Heart left ventricle (tissue), 16 donors: ENCODE results near the gene BAIAP3. TPM values are rescaled to one million over a fixed set of nuclear protein-coding genes. Genes with fewer than 3 reads are reported as not detected.

ENCODE experiments used
- ATAC-seq, 4 donors: fragments of 200-7000 bp; cut with Tn5 transposase; one replicate each; pipeline ENCODE4 v1.9.1; 2020 to 2022; ENCODE audit warnings: moderate library complexity in 4 of 4, mild to moderate bottlenecking in 3 of 4, moderate number of reproducible peaks in 1 of 4
- DNase-seq, 5 donors: peaks; one replicate each; pipeline ENCODE4 v3.0.0-alpha.2; 2020
- H3K27ac ChIP-seq, 12 donors: fragments of 200-600 bp; sonication (generic) in 4 of 12; one replicate each; pipeline versions ENCODE4 v1.5.0 to v1.8.0; 2016 to 2022; ENCODE audit warnings: mild to moderate bottlenecking in 2 of 12
- H3K27me3 ChIP-seq, 9 donors: fragments of 200-600 bp; sonication (generic) in 2 of 9; one replicate each; pipeline versions ENCODE4 v1.5.1 to v1.8.0; 2016 to 2022; ENCODE audit warnings: mild to moderate bottlenecking in 3 of 9
- H3K36me3 ChIP-seq, 9 donors: fragments of 200-600 bp; sonication (generic) in 2 of 9; one replicate each; pipeline versions ENCODE4 v1.5.0 to v1.8.0; 2018 to 2022; ENCODE audit warnings: mild to moderate bottlenecking in 2 of 9
- H3K4me1 ChIP-seq, 12 donors: fragments of 200-600 bp; sonication (generic) in 4 of 12; one replicate each; pipeline versions ENCODE4 v1.5.0 to v1.8.0; 2016 to 2022; ENCODE audit warnings: mild to moderate bottlenecking in 3 of 12
- H3K4me3 ChIP-seq, 12 donors: fragments of 200-600 bp; sonication (generic) in 4 of 12; one replicate each; pipeline versions ENCODE4 v1.5.0 to v1.8.0; 2017 to 2022; ENCODE audit warnings: mild to moderate bottlenecking in 9 of 12, moderate library complexity in 4 of 12
- H3K9me3 ChIP-seq, 12 donors: fragments of 200-600 bp; sonication (generic) in 4 of 12; one replicate each; pipeline versions ENCODE4 v1.5.0 to v1.8.0; 2016 to 2022; ENCODE audit warnings: mild to moderate bottlenecking in 1 of 12
- POLR2A ChIP-seq, 2 donors: fragments of 450-650 bp; IDR thresholded peaks; one replicate each; pipeline ENCODE4 v1.6.1; 2017; ENCODE audit warnings: antibody characterized with exemption in 2 of 2, mild to moderate bottlenecking in 2 of 2, moderate library complexity in 2 of 2
- WGBS, 4 donors: extraction: QIAGEN DNeasy Blood & Tissue Kit in 2 of 4; methylation state at CpG; one replicate each; pipeline versions ENCODE4 v1.1.5 to v1.1.7; 2013 to 2018; 5-methylcytosine and 5-hydroxymethylcytosine counted together
- intact Hi-C, 10 donors: fragments of 100-400 bp; cut with DNase I; formaldehyde crosslinking; loops; one replicate each; pipeline versions ENCODE4 v1.11.1 to v1.14.2; 2022
- polyA plus RNA-seq, 2 donors: library from polyadenylated mRNA; stranded (reverse); fragments of 200-250 nt; gene quantifications; one replicate each; pipeline ENCODE4 v1.2.3, GENCODE V29; 2013
- total RNA-seq, 9 donors: library from RNA; depleted of rRNA in 2 of 9; stranded (reverse); fragments of >200 nt in 2 of 9; fragmentation: NEBNext Ultra II Directional in 3 of 9; extraction: Animal tissue kit (Norgen Biotek cat#: 25700) in 3 of 9; gene quantifications; one replicate each; pipeline versions ENCODE4 v1.1.0 to v1.2.4, GENCODE V29; 2016 to 2023
- TF ChIP-seq, protein P1 (sequence below), 12 donors: fragments of 200-600 bp; sonication (generic) in 4 of 12; IDR thresholded peaks; one replicate each; pipeline versions ENCODE4 v1.5.0 to v1.8.0; 2018 to 2022; ENCODE audit warnings: antibody characterized with exemption in 12 of 12, mild to moderate bottlenecking in 5 of 12
- donor health status: ischemic (EF 13 %, LVEDD 7.1; RV severe dilation, severe dysfunction).
- donor health status: healthy with polysubstance abuse.
- donor health status: DM: no; HTN: yes; CAD: no.
- donor health status: DM: no; HTN: no; CAD: no.
- donor health status: ischemic (EF 25% LVEDD 6.9; RV normal size, moderate dysfunction).
- donor health status: ischemic (EF 25% LVEDD 5.7; RV mildly dilated, moderate dysfunction).
- donor health status: healthy.
- donor health status: DM: yes; HTN: yes; CAD: no.
- donor health status: ischemic (EF 35%, LVEDD 5.7; RV mildly dilated, moderate dysfunction).
- donor health status: nonischemic (EF 11% LVEDD 7.7; RV severe dilation, severe dysfunction).
- donor health status: DM: yes; HTN: yes; CAD: no.
- donor health status: PGD.
- donor health status: ischemic (EF 29% LVEDD 5.4; RV normal size, mild dysfunction).
- donor health status: nonischemic (EF 23%, LVEDD 6.1; RV moderate dilation, normal function).

BAIAP3 gene
- total and polyA plus RNA-seq, 11 donors: 0.88 to 4.0 (median 2.6) TPM

- H3K27ac ChIP-seq: peak within 1 kb of the TSS; percentile 22 to 87 (median 74)
- no peaks in the 10 kb centered on the region for H3K27me3 ChIP-seq
- H3K4me3 ChIP-seq: peak within 1 kb of the TSS; percentile 64 to 100 (median 94)
- DNase-seq: peak; percentile 88 to 95 (median 90)
- peak in 3 of 4 donors; percentile 81 to 86 (median 82) for ATAC-seq
- H3K36me3 ChIP-seq: peaks cover 0 to 32% (median 25%) of the 10 kb centered on the region in 9 donors
- WGBS, 4 donors: 0 to 1% (median 0%) methylated on average over 12 to 98 of the region's 98 CpGs
- H3K4me1 ChIP-seq: peaks cover 0 to 45% (median 20%) of the 10 kb centered on the region in 12 donors
- TF ChIP-seq, protein P1, sequence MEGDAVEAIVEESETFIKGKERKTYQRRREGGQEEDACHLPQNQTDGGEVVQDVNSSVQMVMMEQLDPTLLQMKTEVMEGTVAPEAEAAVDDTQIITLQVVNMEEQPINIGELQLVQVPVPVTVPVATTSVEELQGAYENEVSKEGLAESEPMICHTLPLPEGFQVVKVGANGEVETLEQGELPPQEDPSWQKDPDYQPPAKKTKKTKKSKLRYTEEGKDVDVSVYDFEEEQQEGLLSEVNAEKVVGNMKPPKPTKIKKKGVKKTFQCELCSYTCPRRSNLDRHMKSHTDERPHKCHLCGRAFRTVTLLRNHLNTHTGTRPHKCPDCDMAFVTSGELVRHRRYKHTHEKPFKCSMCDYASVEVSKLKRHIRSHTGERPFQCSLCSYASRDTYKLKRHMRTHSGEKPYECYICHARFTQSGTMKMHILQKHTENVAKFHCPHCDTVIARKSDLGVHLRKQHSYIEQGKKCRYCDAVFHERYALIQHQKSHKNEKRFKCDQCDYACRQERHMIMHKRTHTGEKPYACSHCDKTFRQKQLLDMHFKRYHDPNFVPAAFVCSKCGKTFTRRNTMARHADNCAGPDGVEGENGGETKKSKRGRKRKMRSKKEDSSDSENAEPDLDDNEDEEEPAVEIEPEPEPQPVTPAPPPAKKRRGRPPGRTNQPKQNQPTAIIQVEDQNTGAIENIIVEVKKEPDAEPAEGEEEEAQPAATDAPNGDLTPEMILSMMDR (IDR thresholded peaks at IDR 0.05): no peak
- TF ChIP-seq POLR2A (IDR thresholded peaks at IDR 0.05): peak in 1 of 2 donors; percentile 84
- intact Hi-C loops: loop anchor here in 3 of 10 donors (2.0 to 5.0 kb wide), 2 partner anchors 41 to 44 kb away; partner anchors contain the start of gene UBE2I (in 1 of the 3)
- no peaks in the 10 kb centered on the region for H3K9me3 ChIP-seq
Observed at GRCh38 chr16:1351582-1352362, 18.3 kb downstream of the BAIAP3 start, which contains the start of the genes GNPTG and TSR3. GNPTG (plus strand) TSS chr16:1351931; CDS start chr16:1351966, 35 bp downstream. TSR3 (minus strand) TSS chr16:1351878; CDS start chr16:1351804, 74 bp downstream.

- peaks cover 0 to 51% (median 20%) of the 10 kb centered on the region in 12 donors for H3K4me1 ChIP-seq
- peaks cover 0 to 18% (median 10%) of the 10 kb centered on the region in 9 donors for H3K36me3 ChIP-seq
- H3K9me3 ChIP-seq: no peaks in the 10 kb centered on the region
- no peak overlapping the region for H3K27ac ChIP-seq
- DNase-seq (no peak), ATAC-seq (no peak)
- H3K27me3 ChIP-seq: no peaks in the 10 kb centered on the region
- intact Hi-C loops: loop anchor here in 1 of 10 donors (5.0 kb wide), 1 partner anchor 48 kb away; the partner anchor contains the start of gene UBE2I
- TF ChIP-seq POLR2A (IDR thresholded peaks at IDR 0.05): no peak
- TF ChIP-seq, protein P1 (IDR thresholded peaks at IDR 0.05): no peak
- 88 to 91% (median 89%) methylated on average over 46 to 49 of the region's 49 CpGs for WGBS, 4 donors
- H3K4me3 ChIP-seq: no peak overlapping the region
Observed at GRCh38 chr16:1354815-1355540, 21.5 kb downstream of the BAIAP3 start.

DNA sequence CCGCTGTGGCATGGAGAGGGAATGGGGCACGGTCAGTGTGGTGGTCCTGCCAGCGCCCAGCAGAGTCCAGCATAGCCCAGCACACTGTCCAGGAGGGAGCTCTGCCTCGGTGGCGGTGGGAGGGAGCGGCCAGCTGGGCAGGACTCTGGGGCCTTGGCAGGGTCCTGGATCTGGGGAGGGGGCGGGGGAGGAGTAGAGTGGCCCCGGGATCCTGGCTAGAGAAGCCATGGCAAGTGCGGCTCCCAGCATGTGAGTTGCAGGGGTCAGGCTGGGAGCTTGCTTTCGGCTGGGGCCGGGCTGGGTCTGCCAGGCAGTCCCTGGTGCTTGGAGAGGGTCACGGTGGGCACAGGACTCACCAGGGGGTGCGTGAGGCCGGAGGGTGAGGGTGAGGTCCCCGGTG is 22.1 kb downstream of the BAIAP3 start:
- Histone ChIP-seq H3K36me3 (peaks cover 0 to 20% (median 11%) of the 10 kb centered on the region in 9 donors), H3K4me3 (no peak overlapping the region), H3K4me1 (peaks cover 0 to 49% (median 19%) of the 10 kb centered on the region in 12 donors), H3K27me3 (no peaks in the 10 kb centered on the region), H3K27ac (no peak overlapping the region), H3K9me3 (no peaks in the 10 kb centered on the region)
- ATAC-seq (no peak), DNase-seq (no peak)
- WGBS, 4 donors: 83 to 90% (median 85%) methylated on average over 15 of the region's 15 CpGs
- intact Hi-C loops: no loop called here
- TF ChIP-seq, protein P1 (IDR thresholded peaks at IDR 0.05): no peak
- TF ChIP-seq POLR2A (IDR thresholded peaks at IDR 0.05): no peak
